NCI-H460 (cell line): ENCODE results near the gene ANGPTL5. TPM values are rescaled to one million over a fixed set of nuclear protein-coding genes. Genes with fewer than 3 reads are reported as not detected.
A peak's percentile ranks its signal among the peaks of the same experiment; 100 is the strongest.
"Not testable (repeated sequence)": the region's sequence is repeated elsewhere in the genome, so short reads cannot be mapped to it uniquely, and the experiment has no call there.

Source experiments
- DNase-seq: peaks from one replicate; pipeline ENCODE4 v3.0.0-alpha.2; 2016; ENCODE audit warnings: low read depth; ENCODE audit errors: extremely low read depth
- polyA plus RNA-seq: library from polyadenylated mRNA; depleted of rRNA; stranded (reverse); fragments of >200 nt; gene quantifications from 2 replicates; pipeline ENCODE4 v1.2.3, GENCODE V29; 2014; cell fraction: nucleus; rRNA removed
- total RNA-seq: library from RNA; depleted of rRNA; stranded (reverse); fragments of >200 nt; shearing (Covaris generic); gene quantifications from 2 replicates; pipeline ENCODE4 v1.2.3, GENCODE V29; 2014; rRNA removed

ANGPTL5 gene
- total RNA-seq = not detected in 2 replicates
- not detected in 2 replicates for polyA plus RNA-seq

DNA sequence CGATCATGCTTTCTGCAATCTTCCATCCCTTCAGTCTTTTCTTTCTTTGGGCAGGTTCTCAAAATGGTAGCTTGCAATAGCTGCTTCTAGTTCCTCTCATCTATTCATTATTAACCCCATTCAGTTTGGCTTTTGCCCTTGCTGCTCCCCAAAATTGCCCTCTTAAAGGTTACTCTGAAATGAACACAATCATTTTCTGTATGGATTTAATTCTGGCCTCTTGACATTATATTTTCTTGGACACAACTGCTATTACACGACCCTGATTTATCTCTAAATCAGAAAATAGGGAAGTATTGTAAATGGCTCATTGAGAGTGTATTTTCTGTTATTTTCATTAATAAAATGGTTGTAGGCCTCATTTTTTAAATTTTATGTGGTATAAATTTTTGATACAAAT, at the start of gene ANGPTL5:
Gene ANGPTL5, minus strand, starts transcription at position 101 of the 400 bp plus-strand sequence. CDS start 8,613 bp downstream, outside the sequence.
- DNase-seq = no peak

DNA sequence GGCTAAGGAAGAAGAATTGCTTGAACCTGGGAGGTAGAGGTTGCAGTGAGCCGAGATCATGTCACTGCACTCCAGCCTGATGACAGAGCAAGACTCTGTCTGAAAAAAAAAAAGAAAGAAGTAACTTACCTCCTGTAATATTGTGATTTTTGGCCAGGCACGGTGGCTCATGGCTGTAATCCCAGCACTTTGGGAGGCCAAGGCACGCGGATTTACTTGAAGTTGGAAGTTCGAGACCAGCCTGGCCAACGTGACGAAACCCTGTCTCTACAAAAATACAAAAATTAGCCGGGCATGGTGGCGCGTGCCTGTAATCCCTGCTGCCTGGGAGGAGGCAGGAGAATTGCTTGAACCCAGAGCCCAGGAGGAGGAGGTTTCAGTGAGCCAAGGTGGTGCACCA, 47.9 kb upstream of the ANGPTL5 start:
- DNase-seq = not testable (repeated sequence)

DNA sequence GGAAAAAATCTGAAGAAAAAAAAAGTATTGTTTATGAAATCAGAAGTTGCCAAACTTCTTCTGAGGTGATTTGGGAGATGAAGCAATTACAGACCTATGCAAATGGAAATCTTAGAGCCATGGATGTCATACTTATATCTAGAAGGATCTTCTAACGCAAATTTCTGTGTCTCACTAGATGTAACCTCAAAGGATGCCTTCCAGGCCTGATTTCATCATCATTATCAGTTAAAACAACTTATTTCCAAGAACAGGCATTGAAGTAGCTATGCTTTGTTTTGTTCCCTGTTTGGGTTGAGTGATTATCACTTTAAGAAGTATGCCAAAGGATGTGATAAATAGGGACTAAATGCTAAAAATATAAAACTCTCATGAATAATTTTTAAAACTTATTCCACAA, 43.9 kb upstream of the ANGPTL5 start:
- DNase-seq = no peak

DNA sequence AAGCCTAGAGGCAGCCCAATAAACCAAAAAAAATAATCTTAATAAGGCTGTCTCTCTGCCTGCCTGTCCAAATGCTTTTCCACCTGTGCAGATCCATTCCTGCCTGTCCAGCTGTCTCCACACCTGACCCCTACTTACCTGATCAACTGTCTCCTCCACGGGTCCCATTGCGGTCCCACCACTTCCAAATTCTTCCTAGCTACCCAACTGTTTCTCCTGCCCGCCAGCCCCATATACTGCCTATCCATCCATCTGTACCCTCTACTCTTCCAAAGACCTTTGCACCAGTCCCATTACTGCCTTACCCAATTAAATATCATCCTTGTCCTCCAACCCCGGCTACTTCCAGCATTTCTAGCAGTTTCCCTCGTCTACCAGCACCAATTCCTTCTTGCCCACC, 39.4 kb upstream of the ANGPTL5 start:
- DNase-seq = no peak

DNA sequence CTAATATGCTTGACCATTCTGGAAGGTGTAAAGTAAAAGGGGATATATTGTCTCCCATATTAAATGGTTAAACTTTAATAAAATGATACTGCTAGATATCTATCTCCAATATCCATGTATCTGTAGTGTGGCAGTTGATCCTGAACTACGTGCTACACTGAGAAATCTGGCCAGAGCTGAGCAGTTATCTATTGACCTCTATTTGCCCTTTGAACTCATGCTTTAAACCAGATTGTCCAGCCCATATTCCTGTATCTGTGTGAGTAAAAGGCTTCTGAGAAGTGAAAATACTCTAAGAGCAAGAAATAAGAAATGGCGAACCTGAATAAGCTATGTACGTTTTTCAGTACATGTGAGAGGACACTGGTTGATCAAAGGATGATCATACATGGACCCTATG, 39.0 kb upstream of the ANGPTL5 start:
- no peak for DNase-seq

DNA sequence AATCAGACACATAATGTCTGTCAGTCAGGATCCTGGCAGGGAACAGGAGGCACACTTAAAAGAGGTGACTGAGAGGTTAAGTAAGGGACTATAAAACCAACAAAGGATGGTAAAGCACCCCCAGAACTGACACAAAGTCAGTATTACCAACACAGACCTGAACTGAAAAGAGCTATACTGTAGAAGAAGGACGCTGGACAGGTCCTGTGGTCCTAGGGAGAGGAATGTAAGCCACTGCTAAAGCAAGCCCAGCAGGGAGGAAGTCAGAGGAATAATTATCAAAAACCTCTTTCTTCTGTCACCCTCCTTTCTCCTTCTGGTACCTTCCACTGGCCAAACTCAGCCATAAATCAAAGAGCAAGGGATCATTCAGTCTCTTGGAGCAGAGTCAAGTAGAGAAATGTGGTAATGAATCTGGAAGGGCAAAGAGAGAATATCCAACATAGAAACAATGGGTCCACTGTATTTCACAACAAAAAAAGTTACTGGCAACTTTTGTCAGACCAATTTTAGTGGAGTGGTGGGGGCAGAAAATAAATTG, 33.4 kb upstream of the ANGPTL5 start:
- DNase-seq = no peak

DNA sequence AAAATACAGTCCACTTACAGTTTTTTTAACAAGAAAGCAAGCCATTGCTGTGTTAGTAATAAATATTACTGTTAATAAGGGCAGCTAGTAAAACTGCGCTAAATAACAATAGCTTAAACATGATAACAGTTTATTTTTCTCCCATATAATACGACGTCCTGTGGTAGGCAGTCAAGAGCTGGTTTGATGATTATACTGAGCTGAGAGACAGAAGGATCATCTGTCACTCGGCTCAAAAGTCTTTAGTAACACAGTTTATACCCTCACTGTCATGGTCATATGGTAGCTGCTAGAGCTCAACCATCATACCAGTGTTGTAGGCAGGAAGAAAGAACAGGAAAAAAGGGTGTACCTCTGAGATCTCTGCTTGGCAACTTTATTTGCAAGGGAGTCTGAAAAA, 29.1 kb upstream of the ANGPTL5 start:
- no peak for DNase-seq

DNA sequence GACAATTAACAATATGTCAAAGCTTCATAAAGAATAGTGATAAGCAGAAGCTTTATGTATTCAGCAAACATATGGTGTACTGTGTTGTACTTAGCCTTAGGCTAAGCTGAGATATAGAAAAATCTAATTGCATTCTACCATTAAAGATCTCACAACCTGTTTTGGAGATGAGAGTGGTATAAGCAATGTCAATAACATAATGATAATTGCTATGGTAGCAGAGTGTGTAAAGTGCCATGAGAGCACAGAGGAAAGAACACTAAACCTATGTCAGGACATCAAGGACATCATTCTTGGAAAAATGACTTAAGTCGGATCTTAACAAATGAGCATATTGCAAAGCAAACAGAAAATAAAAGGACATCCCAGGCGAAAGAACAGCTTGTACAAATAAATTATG, 28.6 kb upstream of the ANGPTL5 start:
- no peak for DNase-seq

DNA sequence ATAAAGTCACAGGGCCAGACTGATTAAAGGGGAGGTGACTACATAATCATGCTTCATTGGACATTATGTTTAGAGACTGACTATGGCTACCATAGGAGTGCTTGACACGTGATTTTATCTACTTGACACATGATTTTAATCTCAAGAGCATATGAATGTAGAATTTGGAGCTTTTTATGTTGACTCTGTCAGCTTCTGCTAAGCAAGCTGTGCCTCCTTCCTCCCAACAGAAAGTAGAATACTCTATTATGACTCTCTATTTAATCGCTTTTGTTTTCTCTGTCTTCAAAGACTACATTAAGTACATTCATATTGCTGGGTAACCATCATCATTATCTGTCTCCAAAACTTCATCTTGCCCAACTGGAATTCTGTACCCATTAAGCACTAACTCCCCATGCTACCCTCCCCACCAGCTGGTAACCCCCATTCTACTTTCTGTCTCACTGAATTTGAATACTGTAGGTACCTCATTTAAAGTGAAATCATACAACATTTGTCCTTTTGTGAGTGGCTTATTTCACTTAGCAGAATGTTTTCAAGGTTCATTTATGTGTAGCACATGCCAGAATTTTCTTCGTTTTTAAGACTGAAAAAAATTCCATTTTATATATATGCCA, 24.7 kb upstream of the ANGPTL5 start:
- DNase-seq = no peak

DNA sequence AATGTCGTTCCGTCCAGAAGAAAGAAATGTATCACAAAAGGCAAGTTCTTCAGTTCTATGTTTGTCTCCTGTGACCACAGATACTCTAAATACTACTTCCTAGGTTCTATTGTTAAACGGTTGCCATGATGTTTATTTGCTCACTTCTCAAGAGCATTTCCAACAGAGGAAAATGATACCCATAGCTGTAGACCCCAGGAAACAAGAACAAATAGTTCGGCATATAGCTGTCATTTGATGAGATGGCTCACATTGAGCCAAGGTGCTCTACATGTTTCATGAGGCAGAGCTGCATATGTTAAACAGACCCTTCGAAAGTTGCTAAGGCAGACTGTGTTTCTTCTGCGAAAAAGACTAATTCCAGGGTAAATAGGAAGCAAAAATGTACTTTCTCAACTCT, 15.4 kb upstream of the ANGPTL5 start:
- DNase-seq = no peak

DNA sequence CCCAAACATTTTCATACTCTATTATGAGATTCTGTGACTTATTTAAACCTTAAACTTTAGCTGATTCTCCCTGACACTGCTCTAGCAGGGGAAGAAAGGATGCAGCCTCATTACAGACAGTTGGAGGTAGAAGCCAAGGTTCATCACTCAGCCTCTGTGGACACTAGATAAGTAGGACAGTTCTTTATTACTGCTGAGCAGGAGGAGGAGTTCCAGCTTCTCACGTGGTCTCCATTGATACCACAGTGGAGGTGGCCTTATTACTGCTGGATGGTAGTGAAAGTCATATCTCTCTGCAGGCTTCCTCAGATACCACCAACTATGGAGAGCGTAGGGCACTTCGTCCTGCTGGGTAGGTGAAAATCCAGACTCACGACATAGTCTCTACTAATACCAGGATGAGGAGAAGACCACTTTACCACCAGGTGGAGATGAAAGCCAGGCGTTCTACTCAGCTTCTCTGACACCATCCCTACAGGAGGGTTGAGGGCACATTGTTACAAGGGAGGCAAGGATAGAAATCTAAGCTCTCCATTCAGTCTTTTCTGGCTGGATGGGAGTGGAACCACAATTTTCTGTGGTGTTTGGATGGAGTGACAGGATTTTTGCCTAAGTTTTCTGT, 13.1 kb upstream of the ANGPTL5 start:
- DNase-seq = no peak

DNA sequence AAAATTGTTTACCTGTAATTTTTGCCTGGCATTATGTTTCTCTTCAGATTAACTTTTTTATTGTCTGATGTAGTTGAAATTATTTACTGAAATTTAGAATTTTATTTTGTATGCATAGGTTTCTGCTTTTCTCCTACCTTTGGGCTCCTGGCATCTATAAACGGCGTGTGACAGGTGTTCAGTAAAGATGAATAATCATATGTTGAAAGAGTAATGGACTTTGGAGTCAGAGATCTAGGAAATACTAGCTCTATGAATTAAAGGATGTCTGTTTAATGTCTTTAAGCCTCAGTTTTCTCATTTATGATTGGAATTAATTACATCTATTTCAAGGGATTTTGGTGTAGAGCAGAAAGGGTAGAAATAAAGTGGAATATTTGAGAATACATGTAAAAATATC, 7.2 kb upstream of the ANGPTL5 start:
- no peak for DNase-seq

DNA sequence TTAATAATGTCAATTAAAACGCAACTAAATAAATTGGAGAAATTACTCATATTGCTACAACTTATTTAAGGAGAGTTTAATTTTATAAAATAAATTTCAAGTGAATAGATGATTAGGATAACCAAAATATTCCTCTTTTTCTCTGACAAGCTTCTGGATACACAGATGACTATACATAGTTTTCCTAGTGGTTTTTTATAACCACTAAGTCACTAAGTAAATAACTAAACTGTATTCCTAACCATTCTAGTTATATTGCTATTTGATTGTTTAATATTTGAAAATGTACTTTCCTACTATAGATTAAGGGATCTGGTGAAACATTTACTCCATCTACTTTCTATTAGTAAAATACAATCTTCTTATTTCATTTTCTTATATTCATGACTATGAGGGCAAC, 4.7 kb upstream of the ANGPTL5 start:
- DNase-seq = no peak

DNA sequence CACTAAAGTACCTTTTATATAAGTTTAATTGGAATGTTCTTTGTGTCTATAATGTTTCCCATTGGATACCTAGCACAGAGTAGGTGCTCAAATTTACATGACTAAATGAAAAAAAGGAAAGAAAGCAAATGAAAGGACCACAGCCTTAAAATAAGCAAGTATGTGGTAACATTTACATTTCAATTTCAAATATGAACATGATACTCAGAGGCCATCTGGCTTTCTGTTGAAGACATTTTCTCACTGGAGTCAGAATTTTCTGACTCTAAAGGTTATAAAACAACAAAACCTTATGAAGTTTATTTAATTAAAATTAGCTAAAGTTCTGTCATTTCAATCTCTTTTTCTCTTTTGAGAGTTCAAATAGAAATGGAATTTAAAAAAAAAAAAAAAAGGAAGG, 904 bp upstream of the ANGPTL5 start:
- no peak for DNase-seq

DNA sequence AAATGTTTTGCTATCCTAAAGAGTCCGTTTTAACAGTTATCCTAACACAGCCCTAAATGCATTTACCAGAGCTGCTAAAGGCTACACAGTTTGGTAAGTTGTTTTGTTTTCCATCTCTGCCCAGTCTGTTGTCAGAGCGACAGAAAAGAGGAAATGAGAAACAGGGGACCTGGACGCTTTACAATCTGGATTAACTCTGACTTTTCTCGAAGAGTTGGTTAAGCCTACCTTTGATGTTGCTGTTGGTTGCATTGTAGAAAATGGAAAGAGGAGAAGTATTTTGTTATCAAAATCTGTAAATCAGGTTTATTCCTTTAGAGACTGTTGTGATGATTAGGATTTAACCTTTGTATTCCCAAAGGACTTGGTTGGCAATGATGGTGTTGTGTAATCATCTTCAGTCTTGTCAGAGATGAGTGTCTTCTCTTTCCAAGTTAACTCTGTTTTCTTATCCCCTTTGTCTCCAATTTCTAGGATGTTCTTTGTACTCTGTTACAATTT, 481 bp downstream of the ANGPTL5 start:
- peak; percentile 41 for DNase-seq

DNA sequence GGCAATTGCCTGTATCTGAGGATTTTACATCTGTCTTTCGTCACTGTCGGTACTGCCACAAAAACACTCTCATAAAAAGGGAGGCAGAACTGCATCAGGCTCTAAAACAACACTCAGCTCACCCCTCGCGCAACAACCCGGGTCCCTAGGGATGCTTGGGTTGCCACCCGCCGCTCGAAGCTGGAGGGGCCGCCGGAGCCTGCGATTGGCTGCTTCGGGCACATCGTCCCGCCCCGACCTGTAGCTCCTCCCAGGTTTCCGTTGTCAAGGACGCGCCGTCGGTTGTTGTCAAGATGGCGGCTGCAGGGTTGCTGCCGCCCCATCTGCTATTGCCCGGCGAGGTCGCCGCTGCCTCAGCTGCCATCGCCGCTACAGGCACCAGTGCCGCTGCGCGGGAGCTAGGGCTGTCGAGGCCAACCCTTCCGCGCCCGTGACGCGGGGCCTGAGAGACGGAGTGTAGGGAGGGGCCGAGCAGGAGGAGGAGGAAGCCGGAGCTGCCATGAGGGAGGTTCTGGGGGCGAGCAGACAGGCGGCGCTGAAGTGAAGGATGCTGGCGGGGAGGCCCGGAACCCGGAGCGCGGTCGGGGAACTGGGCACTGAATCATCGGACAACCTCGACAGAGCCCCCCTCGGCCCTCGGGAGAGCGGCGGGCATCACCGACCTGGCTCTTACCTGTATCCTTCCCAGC, 1.4 kb downstream of the ANGPTL5 start, which contains the start of gene CEP126:
Gene CEP126, plus strand, starts transcription at position 273 of the 689 bp plus-strand sequence. Its CDS starts 275 bp downstream, at position 548.
- DNase-seq = peak; percentile 89

DNA sequence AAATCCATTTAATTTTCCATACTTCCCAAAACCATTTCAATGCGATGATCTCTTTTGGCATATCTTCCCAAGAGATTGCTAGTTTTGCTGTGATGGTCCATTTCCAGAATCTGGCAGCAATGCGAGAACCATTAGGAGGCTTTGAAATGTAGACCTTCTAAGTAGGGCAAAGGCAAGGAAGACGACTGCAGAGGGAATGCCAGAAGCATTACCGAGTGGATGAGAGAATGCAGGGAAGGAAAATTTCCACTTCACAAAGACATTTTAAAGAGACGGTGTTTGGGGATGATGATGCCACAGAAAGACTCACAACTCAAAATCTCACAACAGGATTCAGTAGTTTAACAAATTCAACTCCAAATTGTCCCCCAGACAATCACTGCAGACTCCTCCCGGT, 2.0 kb downstream of the ANGPTL5 start:
- no peak for DNase-seq

DNA sequence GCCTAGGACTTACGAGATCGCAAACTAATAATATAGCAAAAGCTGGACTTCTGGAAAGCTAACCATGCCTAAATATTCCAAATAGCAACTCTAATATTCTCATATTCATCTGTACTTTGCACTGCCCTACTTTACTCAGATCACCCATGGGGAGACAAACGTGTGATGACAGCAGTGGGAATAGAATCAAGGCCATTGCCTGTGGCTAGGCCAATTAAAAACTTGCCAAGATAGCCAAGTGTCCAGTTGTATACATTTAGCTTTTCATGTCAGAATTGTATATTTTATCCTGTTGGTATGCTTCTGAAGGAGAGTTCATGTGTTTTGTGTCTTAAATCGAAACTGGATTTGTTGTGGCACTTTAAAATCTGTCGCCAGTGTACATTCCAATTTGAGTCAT, 2.7 kb downstream of the ANGPTL5 start:
- no peak for DNase-seq

DNA sequence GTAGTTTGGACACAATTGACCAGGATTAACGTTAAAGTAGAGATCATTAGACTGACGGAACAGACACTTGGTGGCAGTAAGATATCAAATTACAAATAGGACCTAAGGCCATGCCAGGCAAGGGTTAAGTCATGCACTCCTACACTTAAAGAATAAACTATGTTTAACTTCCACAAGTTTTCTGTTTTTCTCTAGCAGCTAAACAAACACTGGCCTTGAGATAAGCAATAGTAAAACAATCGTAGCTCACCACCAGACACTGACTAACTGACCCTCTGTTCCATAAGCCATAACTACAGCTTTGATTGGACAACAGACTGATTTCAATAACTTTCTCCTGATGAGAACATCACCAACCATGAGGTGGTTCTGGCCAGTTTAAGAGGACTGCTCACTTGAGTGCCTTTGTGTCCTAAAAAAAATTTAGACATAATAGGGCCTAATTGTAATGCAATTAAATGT, 3.5 kb downstream of the ANGPTL5 start:
- DNase-seq = no peak

DNA sequence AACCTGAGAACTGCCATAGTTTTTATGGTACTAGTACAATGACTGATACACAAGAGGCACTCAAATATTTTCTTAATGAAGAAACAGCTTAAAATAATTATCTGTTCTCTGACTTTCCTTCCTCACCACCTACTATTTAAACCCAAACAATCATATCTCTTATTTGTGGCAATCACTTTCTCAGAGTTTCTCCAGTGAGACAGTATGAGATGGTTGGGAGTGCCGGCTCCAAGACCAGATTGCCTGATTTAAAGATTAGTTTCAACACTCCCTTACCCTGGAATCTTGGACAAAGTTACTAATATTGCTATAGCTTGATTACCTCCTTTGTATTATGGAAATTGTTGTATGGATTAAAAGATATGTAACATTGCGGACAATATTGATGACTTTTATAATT, 7.2 kb downstream of the ANGPTL5 start:
- no peak for DNase-seq

DNA sequence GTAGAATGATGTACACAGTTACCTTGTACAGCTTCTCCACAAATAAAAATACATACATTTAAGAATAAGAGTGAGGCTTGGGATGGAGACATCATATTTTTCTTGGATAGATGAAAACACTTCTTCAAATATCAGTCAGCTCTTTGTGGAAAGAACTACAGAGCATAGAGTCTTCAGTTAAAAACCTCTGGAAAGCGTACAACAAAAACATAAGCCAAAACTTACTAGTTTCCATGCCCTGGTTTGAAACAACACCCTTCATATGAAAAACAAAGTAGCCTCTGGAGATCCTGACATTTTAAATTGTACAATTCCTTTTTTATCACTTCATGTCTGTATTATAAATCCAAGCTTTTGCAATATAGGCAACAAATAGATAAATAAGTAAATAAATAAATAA, 8.5 kb downstream of the ANGPTL5 start:
- DNase-seq = no peak
